GM23338 (cell line): ENCODE results near the gene TSHZ2.

Source experiments
- EZH2phosphoT487 ChIP-seq: fragments of 200-600 bp; sonication (generic); IDR thresholded peaks from one replicate; pipeline ENCODE4 v1.8.1; 2018; ENCODE audit warnings: antibody characterized with exemption; ENCODE audit not compliant: unreplicated experiment
- JUNB ChIP-seq: IDR thresholded peaks from one replicate; pipeline ENCODE4 v1.6.1; 2016; ENCODE audit warnings: antibody characterized with exemption; ENCODE audit not compliant: unreplicated experiment
- NANOG ChIP-seq: IDR thresholded peaks from 2 replicates; pipeline ENCODE4 v1.6.1; 2016; ENCODE audit warnings: antibody characterized with exemption, borderline replicate concordance
- POLR2AphosphoS5 ChIP-seq: IDR thresholded peaks from 2 replicates; pipeline ENCODE4 v1.6.1; 2016; ENCODE audit warnings: antibody characterized with exemption, low read depth
- ZNF114 ChIP-seq: fragments of 250-450 bp; sonication (Bioruptor Pico); IDR thresholded peaks from 2 replicates; pipeline ENCODE4 v1.5.0; 2020; ENCODE audit warnings: mild to moderate bottlenecking, moderate library complexity
- TF ChIP-seq, protein P1 (sequence below), 2 experiments: fragments of 200-600 bp in 1 of 2; sonication (generic) in 1 of 2; conservative IDR thresholded peaks; 2 replicates each; pipeline versions ENCODE4 v1.5.1 to v1.6.1; 2016 to 2017; ENCODE audit warnings: antibody characterized with exemption in 2 of 2, low read depth in 2 of 2, mild to moderate bottlenecking in 2 of 2, moderate library complexity in 1 of 2
- TF ChIP-seq, protein P2 (sequence below): fragments of 250-450 bp; sonication (Bioruptor Pico); IDR thresholded peaks from 2 replicates; pipeline ENCODE4 v1.5.0; 2020; ENCODE audit warnings: mild to moderate bottlenecking, moderate library complexity
- TF ChIP-seq, protein P3 (sequence below): IDR thresholded peaks from one replicate; pipeline ENCODE4 v1.6.1; 2018; ENCODE audit warnings: antibody characterized with exemption; ENCODE audit not compliant: unreplicated experiment

DNA sequence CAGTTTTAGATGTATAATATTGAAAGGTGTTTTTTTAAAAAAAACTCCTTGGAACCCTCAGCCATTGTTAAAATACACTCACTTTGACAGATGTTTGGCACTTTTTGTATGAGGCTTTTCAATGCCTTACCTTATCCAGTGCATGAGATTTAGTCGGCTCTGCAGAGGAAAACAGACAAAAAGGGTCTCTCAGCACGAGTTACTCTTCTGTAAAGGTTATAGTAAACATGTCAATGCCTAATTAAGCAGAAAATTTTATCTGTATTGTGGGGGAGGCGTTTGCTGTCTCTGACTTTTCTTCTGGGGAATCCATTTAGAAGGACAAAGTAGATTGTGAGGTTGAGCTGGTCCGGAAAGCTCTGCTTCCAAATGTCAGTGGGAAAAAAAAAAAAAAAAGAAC is 278.3 kb downstream of the TSHZ2 start:
- TF ChIP-seq NANOG (no peak), JUNB (no peak), POLR2AphosphoS5 (no peak), EZH2phosphoT487 (no peak), ZNF114 (no peak)
- TF ChIP-seq, protein P1, sequence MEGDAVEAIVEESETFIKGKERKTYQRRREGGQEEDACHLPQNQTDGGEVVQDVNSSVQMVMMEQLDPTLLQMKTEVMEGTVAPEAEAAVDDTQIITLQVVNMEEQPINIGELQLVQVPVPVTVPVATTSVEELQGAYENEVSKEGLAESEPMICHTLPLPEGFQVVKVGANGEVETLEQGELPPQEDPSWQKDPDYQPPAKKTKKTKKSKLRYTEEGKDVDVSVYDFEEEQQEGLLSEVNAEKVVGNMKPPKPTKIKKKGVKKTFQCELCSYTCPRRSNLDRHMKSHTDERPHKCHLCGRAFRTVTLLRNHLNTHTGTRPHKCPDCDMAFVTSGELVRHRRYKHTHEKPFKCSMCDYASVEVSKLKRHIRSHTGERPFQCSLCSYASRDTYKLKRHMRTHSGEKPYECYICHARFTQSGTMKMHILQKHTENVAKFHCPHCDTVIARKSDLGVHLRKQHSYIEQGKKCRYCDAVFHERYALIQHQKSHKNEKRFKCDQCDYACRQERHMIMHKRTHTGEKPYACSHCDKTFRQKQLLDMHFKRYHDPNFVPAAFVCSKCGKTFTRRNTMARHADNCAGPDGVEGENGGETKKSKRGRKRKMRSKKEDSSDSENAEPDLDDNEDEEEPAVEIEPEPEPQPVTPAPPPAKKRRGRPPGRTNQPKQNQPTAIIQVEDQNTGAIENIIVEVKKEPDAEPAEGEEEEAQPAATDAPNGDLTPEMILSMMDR (conservative IDR thresholded peaks at IDR 0.05; ENCODE audit: low read depth in 2 of 2), result no peak
- TF ChIP-seq, protein P2, sequence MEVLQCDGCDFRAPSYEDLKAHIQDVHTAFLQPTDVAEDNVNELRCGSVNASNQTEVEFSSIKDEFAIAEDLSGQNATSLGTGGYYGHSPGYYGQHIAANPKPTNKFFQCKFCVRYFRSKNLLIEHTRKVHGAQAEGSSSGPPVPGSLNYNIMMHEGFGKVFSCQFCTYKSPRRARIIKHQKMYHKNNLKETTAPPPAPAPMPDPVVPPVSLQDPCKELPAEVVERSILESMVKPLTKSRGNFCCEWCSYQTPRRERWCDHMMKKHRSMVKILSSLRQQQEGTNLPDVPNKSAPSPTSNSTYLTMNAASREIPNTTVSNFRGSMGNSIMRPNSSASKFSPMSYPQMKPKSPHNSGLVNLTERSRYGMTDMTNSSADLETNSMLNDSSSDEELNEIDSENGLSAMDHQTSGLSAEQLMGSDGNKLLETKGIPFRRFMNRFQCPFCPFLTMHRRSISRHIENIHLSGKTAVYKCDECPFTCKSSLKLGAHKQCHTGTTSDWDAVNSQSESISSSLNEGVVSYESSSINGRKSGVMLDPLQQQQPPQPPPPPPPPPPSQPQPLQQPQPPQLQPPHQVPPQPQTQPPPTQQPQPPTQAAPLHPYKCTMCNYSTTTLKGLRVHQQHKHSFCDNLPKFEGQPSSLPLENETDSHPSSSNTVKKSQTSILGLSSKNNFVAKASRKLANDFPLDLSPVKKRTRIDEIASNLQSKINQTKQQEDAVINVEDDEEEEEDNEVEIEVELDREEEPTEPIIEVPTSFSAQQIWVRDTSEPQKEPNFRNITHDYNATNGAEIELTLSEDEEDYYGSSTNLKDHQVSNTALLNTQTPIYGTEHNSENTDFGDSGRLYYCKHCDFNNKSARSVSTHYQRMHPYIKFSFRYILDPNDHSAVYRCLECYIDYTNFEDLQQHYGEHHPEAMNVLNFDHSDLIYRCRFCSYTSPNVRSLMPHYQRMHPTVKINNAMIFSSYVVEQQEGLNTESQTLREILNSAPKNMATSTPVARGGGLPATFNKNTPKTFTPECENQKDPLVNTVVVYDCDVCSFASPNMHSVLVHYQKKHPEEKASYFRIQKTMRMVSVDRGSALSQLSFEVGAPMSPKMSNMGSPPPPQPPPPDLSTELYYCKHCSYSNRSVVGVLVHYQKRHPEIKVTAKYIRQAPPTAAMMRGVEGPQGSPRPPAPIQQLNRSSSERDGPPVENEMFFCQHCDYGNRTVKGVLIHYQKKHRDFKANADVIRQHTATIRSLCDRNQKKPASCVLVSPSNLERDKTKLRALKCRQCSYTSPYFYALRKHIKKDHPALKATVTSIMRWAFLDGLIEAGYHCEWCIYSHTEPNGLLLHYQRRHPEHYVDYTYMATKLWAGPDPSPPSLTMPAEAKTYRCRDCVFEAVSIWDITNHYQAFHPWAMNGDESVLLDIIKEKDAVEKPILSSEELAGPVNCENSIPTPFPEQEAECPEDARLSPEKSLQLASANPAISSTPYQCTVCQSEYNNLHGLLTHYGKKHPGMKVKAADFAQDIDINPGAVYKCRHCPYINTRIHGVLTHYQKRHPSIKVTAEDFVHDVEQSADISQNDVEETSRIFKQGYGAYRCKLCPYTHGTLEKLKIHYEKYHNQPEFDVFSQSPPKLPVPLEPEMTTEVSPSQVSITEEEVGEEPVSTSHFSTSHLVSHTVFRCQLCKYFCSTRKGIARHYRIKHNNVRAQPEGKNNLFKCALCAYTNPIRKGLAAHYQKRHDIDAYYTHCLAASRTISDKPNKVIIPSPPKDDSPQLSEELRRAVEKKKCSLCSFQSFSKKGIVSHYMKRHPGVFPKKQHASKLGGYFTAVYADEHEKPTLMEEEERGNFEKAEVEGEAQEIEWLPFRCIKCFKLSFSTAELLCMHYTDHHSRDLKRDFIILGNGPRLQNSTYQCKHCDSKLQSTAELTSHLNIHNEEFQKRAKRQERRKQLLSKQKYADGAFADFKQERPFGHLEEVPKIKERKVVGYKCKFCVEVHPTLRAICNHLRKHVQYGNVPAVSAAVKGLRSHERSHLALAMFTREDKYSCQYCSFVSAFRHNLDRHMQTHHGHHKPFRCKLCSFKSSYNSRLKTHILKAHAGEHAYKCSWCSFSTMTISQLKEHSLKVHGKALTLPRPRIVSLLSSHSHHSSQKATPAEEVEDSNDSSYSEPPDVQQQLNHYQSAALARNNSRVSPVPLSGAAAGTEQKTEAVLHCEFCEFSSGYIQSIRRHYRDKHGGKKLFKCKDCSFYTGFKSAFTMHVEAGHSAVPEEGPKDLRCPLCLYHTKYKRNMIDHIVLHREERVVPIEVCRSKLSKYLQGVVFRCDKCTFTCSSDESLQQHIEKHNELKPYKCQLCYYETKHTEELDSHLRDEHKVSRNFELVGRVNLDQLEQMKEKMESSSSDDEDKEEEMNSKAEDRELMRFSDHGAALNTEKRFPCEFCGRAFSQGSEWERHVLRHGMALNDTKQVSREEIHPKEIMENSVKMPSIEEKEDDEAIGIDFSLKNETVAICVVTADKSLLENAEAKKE (CRISPR knock-in tag), result no peak
- TF ChIP-seq, protein P3, sequence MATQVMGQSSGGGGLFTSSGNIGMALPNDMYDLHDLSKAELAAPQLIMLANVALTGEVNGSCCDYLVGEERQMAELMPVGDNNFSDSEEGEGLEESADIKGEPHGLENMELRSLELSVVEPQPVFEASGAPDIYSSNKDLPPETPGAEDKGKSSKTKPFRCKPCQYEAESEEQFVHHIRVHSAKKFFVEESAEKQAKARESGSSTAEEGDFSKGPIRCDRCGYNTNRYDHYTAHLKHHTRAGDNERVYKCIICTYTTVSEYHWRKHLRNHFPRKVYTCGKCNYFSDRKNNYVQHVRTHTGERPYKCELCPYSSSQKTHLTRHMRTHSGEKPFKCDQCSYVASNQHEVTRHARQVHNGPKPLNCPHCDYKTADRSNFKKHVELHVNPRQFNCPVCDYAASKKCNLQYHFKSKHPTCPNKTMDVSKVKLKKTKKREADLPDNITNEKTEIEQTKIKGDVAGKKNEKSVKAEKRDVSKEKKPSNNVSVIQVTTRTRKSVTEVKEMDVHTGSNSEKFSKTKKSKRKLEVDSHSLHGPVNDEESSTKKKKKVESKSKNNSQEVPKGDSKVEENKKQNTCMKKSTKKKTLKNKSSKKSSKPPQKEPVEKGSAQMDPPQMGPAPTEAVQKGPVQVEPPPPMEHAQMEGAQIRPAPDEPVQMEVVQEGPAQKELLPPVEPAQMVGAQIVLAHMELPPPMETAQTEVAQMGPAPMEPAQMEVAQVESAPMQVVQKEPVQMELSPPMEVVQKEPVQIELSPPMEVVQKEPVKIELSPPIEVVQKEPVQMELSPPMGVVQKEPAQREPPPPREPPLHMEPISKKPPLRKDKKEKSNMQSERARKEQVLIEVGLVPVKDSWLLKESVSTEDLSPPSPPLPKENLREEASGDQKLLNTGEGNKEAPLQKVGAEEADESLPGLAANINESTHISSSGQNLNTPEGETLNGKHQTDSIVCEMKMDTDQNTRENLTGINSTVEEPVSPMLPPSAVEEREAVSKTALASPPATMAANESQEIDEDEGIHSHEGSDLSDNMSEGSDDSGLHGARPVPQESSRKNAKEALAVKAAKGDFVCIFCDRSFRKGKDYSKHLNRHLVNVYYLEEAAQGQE, result no peak
